Stimulated activated CD4-positive, alpha-beta T cell treated with anti-CD3 and anti-CD28 coated beads, Interleukin-4, amount 100 ng/mL, for 4 hours (primary cell): ENCODE measurements around the gene BCAS3.
"Not testable (repeated sequence)": the region's sequence is repeated elsewhere in the genome, so short reads cannot be mapped to it uniquely, and the experiment has no call there.

Experiments used
- DNase-seq, 2 experiments: peaks; one replicate each; pipeline ENCODE4 v3.0.0-alpha.2; 2020

Gene BCAS3

GRCh38 chr17:61134551-61135235 lies 457.0 kb downstream of the BCAS3 start:
- no peak for DNase-seq

GRCh38 chr17:61135782-61136181 lies 458.1 kb downstream of the BCAS3 start:
- DNase-seq = no peak

GRCh38 chr17:61136296-61136695 lies 458.6 kb downstream of the BCAS3 start:
- DNase-seq = no peak

- DNase-seq = peak; percentile 8 to 29
These were observed 461.6 kb downstream of the BCAS3 start for GRCh38 chr17:61139219-61139618.

- DNase-seq = no peak
These were observed 462.6 kb downstream of the BCAS3 start for GRCh38 chr17:61140081-61140786.

GRCh38 chr17:61143026-61143425 lies 465.4 kb downstream of the BCAS3 start:
- no peak for DNase-seq

GRCh38 chr17:61144137-61144536 lies 466.5 kb downstream of the BCAS3 start:
- no peak for DNase-seq

- no peak for DNase-seq
These were observed 467.2 kb downstream of the BCAS3 start for GRCh38 chr17:61144617-61145564.

- DNase-seq = not testable (repeated sequence)
These were observed 469.2 kb downstream of the BCAS3 start for GRCh38 chr17:61146833-61147232.

GRCh38 chr17:61149106-61149825 lies 471.6 kb downstream of the BCAS3 start:
- DNase-seq = no peak

- no peak for DNase-seq
These were observed 472.3 kb downstream of the BCAS3 start for GRCh38 chr17:61149862-61150362.

- no peak for DNase-seq
These were observed 473.1 kb downstream of the BCAS3 start for GRCh38 chr17:61150686-61151299.

GRCh38 chr17:61152898-61153297 lies 475.2 kb downstream of the BCAS3 start:
- DNase-seq = no peak

- no peak for DNase-seq
These were observed 478.1 kb downstream of the BCAS3 start for GRCh38 chr17:61155590-61156237.

- no peak for DNase-seq
These were observed 479.7 kb downstream of the BCAS3 start for GRCh38 chr17:61157246-61157886.

GRCh38 chr17:61158376-61158775 lies 480.7 kb downstream of the BCAS3 start:
- DNase-seq = no peak

- no peak for DNase-seq
These were observed 481.7 kb downstream of the BCAS3 start for GRCh38 chr17:61159221-61159814.

GRCh38 chr17:61160204-61160603 lies 482.6 kb downstream of the BCAS3 start:
- no peak for DNase-seq

- DNase-seq = no peak
These were observed 483.3 kb downstream of the BCAS3 start for GRCh38 chr17:61160789-61161445.

- DNase-seq = no peak
These were observed 484.0 kb downstream of the BCAS3 start for GRCh38 chr17:61161615-61162134.
